Measurements from ENCODE around the gene TRIM31. TPM values are rescaled to one million over a fixed set of nuclear protein-coding genes. Genes with fewer than 3 reads are reported as not detected.

The TRIM31 gene
- total and polyA plus RNA-seq, 5 donors from 2014 or later: 0.13 to 0.18 TPM; not detected in 3

DNA sequence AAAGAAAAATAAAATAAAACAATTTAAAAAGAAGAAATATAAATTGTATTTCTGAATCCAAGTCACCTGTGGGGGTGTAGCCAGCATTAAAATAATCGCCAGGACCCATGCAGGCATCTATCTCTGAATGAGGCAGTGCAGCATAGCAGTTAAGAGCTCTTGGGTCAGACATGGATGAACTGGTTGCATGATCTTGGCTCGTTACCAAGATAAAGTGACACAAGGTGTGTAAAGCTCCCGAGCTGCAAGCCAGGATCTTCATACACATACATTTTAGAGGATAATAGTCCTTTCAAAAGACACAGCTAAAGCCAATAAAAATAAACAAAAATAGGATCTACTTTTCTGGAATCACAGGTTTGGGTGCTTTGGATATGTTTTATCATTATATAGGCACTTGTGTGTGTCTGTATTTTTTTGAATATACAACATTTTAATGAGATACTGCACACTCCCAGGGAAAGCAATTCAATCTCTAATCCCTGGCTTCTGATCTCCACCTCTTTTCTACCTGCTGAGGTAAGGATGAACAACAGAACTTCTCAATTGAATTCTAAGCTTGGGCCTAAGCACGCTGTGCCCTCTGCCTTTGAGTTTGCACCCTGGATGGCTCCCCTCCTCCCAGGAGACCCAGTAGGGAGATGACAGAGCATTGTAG, 39.3 kb upstream of the TRIM31 start:
- no peak for DNase-seq
- ATAC-seq (ENCODE audit: low read depth in 2 of 2): no peak
- Histone ChIP-seq H3K9me3 (ENCODE audit: control insufficient read depth in 2 of 2, low read length in 2 of 2) (no peaks in the 10 kb centered on the region), H3K36me3 (ENCODE audit: control insufficient read depth, insufficient read depth, low read length) (no peaks in the 10 kb centered on the region), H3K27ac (ENCODE audit: insufficient read depth, low read length, poor library complexity, severe bottlenecking) (no peak overlapping the region), H3K4me1 (ENCODE audit: control insufficient read depth, insufficient read depth, low read length, poor library complexity, severe bottlenecking) (no peaks in the 10 kb centered on the region), H3K4me3 (ENCODE audit: low read depth, low read length) (no peak overlapping the region), H3K27me3 (ENCODE audit: control insufficient read depth, insufficient read depth, low read length) (peaks cover 24% of the 10 kb centered on the region)
- Mint-ChIP-seq H3K36me3 (no peaks in the 10 kb centered on the region), H3K4me3 (no peak overlapping the region), H3K4me1 (peaks cover 0 to 5% (median 3%) of the 10 kb centered on the region in 4 donors), H3K9me3 (no peaks in the 10 kb centered on the region), H3K27ac (no peak overlapping the region), H3K27me3 (peaks cover 64% of the 10 kb centered on the region)

DNA sequence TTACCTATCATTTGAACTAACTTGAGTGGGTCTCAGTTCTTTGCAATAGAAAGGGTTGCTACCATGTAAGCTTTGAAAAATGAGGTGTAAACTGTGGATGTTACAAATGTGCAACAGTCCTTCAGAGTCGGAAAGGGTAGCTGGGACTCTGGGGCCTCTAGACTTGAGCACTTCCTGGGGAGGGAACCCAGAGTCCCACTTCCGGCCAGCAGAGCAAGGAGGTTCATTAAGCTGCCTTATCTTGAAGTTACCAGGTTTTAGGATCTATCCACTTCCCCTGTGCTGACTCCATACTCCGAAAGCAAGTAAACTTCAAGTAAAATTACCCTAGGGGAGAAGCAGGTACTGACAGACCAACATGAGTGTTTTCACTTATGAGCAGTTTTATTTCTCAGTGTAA, 38.7 kb upstream of the TRIM31 start:
- Mint-ChIP-seq H3K4me3 (no peak overlapping the region), H3K4me1 (peaks cover 0 to 5% (median 3%) of the 10 kb centered on the region in 4 donors), H3K9me3 (no peaks in the 10 kb centered on the region), H3K27ac (no peak overlapping the region), H3K27me3 (peaks cover 63% of the 10 kb centered on the region), H3K36me3 (no peaks in the 10 kb centered on the region)
- DNase-seq: peak in 1 of 3 donors; percentile 30
- Histone ChIP-seq H3K4me3 (ENCODE audit: low read depth, low read length) (no peak overlapping the region), H3K4me1 (ENCODE audit: control insufficient read depth, insufficient read depth, low read length, poor library complexity, severe bottlenecking) (no peaks in the 10 kb centered on the region), H3K27ac (ENCODE audit: insufficient read depth, low read length, poor library complexity, severe bottlenecking) (no peak overlapping the region), H3K27me3 (ENCODE audit: control insufficient read depth, insufficient read depth, low read length) (peaks cover 24% of the 10 kb centered on the region), H3K36me3 (ENCODE audit: control insufficient read depth, insufficient read depth, low read length) (no peaks in the 10 kb centered on the region), H3K9me3 (ENCODE audit: control insufficient read depth in 2 of 2, low read length in 2 of 2) (no peaks in the 10 kb centered on the region)
- ATAC-seq (ENCODE audit: low read depth in 2 of 2): no peak

DNA sequence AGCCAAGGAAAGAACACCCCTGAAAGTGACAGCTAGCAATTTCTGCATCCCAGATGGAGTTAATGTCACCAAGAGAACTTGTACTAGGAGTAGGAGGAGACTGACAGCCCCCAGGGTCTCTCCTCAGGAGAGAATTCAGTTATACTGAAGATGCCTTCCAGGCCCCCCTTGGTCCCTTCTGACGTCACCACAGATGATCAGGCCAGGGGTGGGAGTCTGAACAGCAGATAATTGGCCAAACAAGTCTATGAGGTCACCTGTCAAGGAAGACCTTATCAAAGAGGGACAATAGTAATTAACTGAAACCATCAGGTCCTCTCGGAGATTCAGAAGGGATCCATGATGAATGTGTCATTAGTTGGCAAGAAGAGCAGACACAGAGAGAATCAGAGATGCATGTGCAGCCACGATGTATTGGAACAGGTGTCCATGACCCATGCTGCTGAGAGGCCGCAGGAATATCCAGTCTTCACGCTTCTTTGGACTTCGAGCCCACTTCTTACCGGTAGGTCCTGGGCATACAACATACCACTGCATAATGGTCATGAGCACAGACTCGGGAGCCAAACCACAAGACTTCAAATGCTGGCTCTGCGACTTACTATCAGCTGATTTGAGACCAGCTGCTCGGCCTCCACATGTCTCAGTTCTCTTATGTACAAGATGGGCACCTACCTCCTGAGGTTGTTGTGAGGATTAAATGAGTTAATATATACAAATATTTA, 37.9 kb upstream of the TRIM31 start:
- no peaks in the 10 kb centered on the region for H3K36me3 ChIP-seq (ENCODE audit: control insufficient read depth, insufficient read depth, low read length)
- no peaks in the 10 kb centered on the region for H3K9me3 ChIP-seq (ENCODE audit: control insufficient read depth in 2 of 2, low read length in 2 of 2)
- H3K4me1 ChIP-seq (ENCODE audit: control insufficient read depth, insufficient read depth, low read length, poor library complexity, severe bottlenecking): no peaks in the 10 kb centered on the region
- Mint-ChIP-seq H3K4me1 (peaks cover 0 to 5% (median 2%) of the 10 kb centered on the region in 4 donors), H3K27ac (no peak overlapping the region), H3K9me3 (no peaks in the 10 kb centered on the region), H3K4me3 (no peak overlapping the region), H3K36me3 (no peaks in the 10 kb centered on the region), H3K27me3 (peaks cover 63% of the 10 kb centered on the region)
- H3K4me3 ChIP-seq (ENCODE audit: low read depth, low read length): no peak overlapping the region
- ATAC-seq (ENCODE audit: low read depth in 2 of 2) (no peak), DNase-seq (no peak)
- H3K27ac ChIP-seq (ENCODE audit: insufficient read depth, low read length, poor library complexity, severe bottlenecking): no peak overlapping the region
- peaks cover 18% of the 10 kb centered on the region for H3K27me3 ChIP-seq (ENCODE audit: control insufficient read depth, insufficient read depth, low read length)

DNA sequence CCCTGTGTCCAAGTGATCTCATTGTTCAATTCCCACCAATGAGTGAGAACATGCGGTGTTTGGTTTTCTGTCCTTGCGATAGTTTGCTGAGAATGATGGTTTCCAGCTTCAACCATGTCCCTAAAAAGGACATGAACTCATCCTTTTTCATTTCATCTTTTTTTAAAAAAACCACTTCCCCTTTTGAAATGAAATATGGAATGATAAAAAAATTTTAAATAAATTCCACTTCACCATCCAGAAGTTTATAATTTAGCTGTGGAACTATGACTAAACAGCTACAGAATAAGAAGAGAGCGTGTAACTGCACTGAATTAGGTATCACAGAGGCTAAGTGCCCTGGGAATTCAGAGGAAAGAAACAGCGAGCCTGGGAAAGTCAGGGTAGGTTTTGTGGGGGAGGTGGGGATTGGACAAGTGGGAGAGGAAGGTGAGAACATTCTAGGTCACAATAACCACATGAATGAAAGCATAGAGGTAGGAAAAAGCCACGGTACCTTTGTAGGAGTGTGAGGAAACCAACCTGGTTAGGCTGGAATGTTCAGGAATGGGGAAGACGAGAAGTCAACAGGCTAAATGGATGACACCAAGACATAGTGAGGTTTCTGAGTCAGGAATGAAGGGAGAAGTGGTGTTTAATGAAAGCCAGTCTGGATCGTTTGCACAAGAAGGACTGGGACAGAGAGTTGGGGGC, 37.1 kb upstream of the TRIM31 start:
- Mint-ChIP-seq H3K4me1 (peaks cover 0 to 5% (median 2%) of the 10 kb centered on the region in 4 donors), H3K36me3 (no peaks in the 10 kb centered on the region), H3K9me3 (no peaks in the 10 kb centered on the region), H3K27me3 (peaks cover 63% of the 10 kb centered on the region), H3K4me3 (no peak overlapping the region), H3K27ac (no peak overlapping the region)
- H3K4me1 ChIP-seq (ENCODE audit: control insufficient read depth, insufficient read depth, low read length, poor library complexity, severe bottlenecking): no peaks in the 10 kb centered on the region
- H3K4me3 ChIP-seq (ENCODE audit: low read depth, low read length): no peak overlapping the region
- no peak overlapping the region for H3K27ac ChIP-seq (ENCODE audit: insufficient read depth, low read length, poor library complexity, severe bottlenecking)
- H3K27me3 ChIP-seq (ENCODE audit: control insufficient read depth, insufficient read depth, low read length): peaks cover 10% of the 10 kb centered on the region
- DNase-seq: no peak
- no peak for ATAC-seq (ENCODE audit: low read depth in 2 of 2)
- no peaks in the 10 kb centered on the region for H3K9me3 ChIP-seq (ENCODE audit: control insufficient read depth in 2 of 2, low read length in 2 of 2)
- no peaks in the 10 kb centered on the region for H3K36me3 ChIP-seq (ENCODE audit: control insufficient read depth, insufficient read depth, low read length)

DNA sequence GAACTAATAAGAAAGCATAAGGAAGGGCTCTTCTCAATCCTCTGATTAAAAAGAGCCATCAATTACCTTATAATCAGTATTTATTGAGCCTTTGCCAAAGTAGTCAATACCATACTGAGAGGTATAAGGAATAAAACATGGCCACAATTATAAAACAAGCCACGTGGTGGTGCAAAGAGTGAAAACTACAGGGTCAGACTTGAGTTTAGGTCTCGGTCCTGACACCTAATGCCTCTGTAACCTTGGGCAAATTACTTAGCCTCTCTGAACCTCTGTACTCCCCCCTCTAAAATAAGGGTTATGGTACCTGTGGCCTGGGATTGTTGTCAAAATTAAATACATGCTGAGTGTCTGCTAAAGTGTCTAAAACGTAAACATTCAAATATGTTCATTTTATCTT, 36.3 kb upstream of the TRIM31 start:
- Histone ChIP-seq H3K4me3 (ENCODE audit: low read depth, low read length) (no peak overlapping the region), H3K9me3 (ENCODE audit: control insufficient read depth in 2 of 2, low read length in 2 of 2) (no peaks in the 10 kb centered on the region), H3K36me3 (ENCODE audit: control insufficient read depth, insufficient read depth, low read length) (no peaks in the 10 kb centered on the region), H3K27me3 (ENCODE audit: control insufficient read depth, insufficient read depth, low read length) (peaks cover 12% of the 10 kb centered on the region), H3K4me1 (ENCODE audit: control insufficient read depth, insufficient read depth, low read length, poor library complexity, severe bottlenecking) (no peaks in the 10 kb centered on the region), H3K27ac (ENCODE audit: insufficient read depth, low read length, poor library complexity, severe bottlenecking) (no peak overlapping the region)
- H3K27ac Mint-ChIP-seq: no peak overlapping the region
- peaks cover 66% of the 10 kb centered on the region for H3K27me3 Mint-ChIP-seq
- no peak for DNase-seq
- peaks cover under 1% of the 10 kb centered on the region for H3K36me3 Mint-ChIP-seq
- H3K4me3 Mint-ChIP-seq: no peak overlapping the region
- ATAC-seq (ENCODE audit: low read depth in 2 of 2): no peak
- no peaks in the 10 kb centered on the region for H3K9me3 Mint-ChIP-seq
- peaks cover 0 to 6% (median 2%) of the 10 kb centered on the region in 4 donors for H3K4me1 Mint-ChIP-seq

DNA sequence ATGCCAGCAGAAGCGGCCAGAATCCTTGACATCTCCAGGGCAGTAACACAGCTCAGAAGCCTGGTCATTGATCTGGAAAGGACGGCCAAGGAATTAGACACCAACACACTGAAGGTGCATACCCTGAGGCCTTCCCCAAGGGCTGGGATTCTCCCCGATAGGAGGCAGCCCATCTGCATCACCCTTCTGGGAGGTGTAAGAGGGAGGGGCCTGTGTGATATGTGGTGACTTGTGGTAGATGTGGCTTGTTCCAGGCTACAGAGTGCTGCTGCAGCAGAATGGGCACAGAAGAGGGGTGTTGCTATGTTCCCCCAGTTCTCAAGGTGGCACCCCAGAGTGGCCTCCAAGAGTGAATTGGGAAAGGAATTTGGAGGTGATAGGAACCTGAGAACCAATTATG, 34.2 kb upstream of the TRIM31 start:
- Mint-ChIP-seq H3K36me3 (peaks cover 6% of the 10 kb centered on the region), H3K4me3 (no peak overlapping the region), H3K27ac (no peak overlapping the region), H3K27me3 (peaks cover 69% of the 10 kb centered on the region), H3K9me3 (no peaks in the 10 kb centered on the region), H3K4me1 (peaks cover 0 to 9% (median 2%) of the 10 kb centered on the region in 4 donors)
- Histone ChIP-seq H3K4me3 (ENCODE audit: low read depth, low read length) (no peak overlapping the region), H3K27me3 (ENCODE audit: control insufficient read depth, insufficient read depth, low read length) (peaks cover 17% of the 10 kb centered on the region), H3K36me3 (ENCODE audit: control insufficient read depth, insufficient read depth, low read length) (no peaks in the 10 kb centered on the region), H3K4me1 (ENCODE audit: control insufficient read depth, insufficient read depth, low read length, poor library complexity, severe bottlenecking) (no peaks in the 10 kb centered on the region), H3K27ac (ENCODE audit: insufficient read depth, low read length, poor library complexity, severe bottlenecking) (no peak overlapping the region), H3K9me3 (ENCODE audit: control insufficient read depth in 2 of 2, low read length in 2 of 2) (no peaks in the 10 kb centered on the region)
- ATAC-seq (ENCODE audit: low read depth in 2 of 2) (no peak), DNase-seq (no peak)

DNA sequence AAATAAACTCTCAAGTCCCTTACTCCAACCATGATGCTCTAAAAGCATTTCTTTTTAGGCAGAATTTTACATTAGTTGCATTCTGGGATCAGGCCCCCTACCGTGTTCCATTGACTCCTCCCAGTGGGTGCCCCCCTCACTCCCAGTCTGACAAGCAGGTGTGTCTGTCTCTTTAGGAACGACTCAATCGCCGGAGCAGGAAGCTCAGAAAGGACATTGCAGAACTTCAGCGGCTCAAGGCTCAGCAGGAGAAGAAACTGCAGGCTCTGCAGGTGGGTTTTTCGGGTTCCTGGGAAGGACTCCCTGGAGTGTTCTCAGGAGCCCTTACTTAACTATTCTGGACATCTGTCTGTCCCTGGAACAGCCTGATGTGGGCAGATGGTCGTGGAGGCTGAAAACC, 32.9 kb upstream of the TRIM31 start:
- peaks cover 0 to 2% (median 0%) of the 10 kb centered on the region in 7 donors for H3K9me3 Mint-ChIP-seq
- H3K4me1 ChIP-seq (ENCODE audit: control insufficient read depth, insufficient read depth, low read length, poor library complexity, severe bottlenecking): no peaks in the 10 kb centered on the region
- peaks cover 71% of the 10 kb centered on the region for H3K27me3 Mint-ChIP-seq
- no peak overlapping the region for H3K4me3 Mint-ChIP-seq
- no peak overlapping the region for H3K4me3 ChIP-seq (ENCODE audit: low read depth, low read length)
- H3K27ac Mint-ChIP-seq: no peak overlapping the region
- no peak for DNase-seq
- H3K36me3 Mint-ChIP-seq: peaks cover 6% of the 10 kb centered on the region
- peaks cover 21% of the 10 kb centered on the region for H3K27me3 ChIP-seq (ENCODE audit: control insufficient read depth, insufficient read depth, low read length)
- H3K36me3 ChIP-seq (ENCODE audit: control insufficient read depth, insufficient read depth, low read length): no peaks in the 10 kb centered on the region
- no peak for ATAC-seq (ENCODE audit: low read depth in 2 of 2)
- H3K27ac ChIP-seq (ENCODE audit: insufficient read depth, low read length, poor library complexity, severe bottlenecking): no peak overlapping the region
- H3K4me1 Mint-ChIP-seq: peaks cover 0 to 9% (median 0%) of the 10 kb centered on the region in 4 donors
- H3K9me3 ChIP-seq (ENCODE audit: control insufficient read depth in 2 of 2, low read length in 2 of 2): no peaks in the 10 kb centered on the region

All from CD4-positive, CD25-positive, alpha-beta regulatory T cell (primary cell).